PC-9 (cell line): ENCODE results near the gene PITPNC1.

Experiments used
- CTCF ChIP-seq: fragments of 200-600 bp; sonication (generic); conservative IDR thresholded peaks from 2 replicates; pipeline ENCODE4 v1.6.1; 2017; ENCODE audit warnings: mixed run types, antibody characterized with exemption, mild to moderate bottlenecking, moderate library complexity
- EZH2 ChIP-seq: fragments of 200-600 bp; sonication (generic); IDR thresholded peaks from 2 replicates; pipeline ENCODE4 v1.8.0; 2017; ENCODE audit warnings: antibody characterized with exemption, low read depth

- TF ChIP-seq CTCF (no peak), EZH2 (no peak)
These were observed 198.2 kb downstream of the PITPNC1 start for GRCh38 chr17:67575325-67575724.
